Kidney tubule cell (primary cell): ENCODE data around the gene DCD.

Experiments
- DNase-seq: peaks from one replicate; pipeline ENCODE4 v3.0.0-alpha.2; 2018; ENCODE audit warnings: low spot score

The DCD gene

GRCh38 chr12:54606556-54606955 lies 41.6 kb downstream of the DCD start:
- no peak for DNase-seq

DNA sequence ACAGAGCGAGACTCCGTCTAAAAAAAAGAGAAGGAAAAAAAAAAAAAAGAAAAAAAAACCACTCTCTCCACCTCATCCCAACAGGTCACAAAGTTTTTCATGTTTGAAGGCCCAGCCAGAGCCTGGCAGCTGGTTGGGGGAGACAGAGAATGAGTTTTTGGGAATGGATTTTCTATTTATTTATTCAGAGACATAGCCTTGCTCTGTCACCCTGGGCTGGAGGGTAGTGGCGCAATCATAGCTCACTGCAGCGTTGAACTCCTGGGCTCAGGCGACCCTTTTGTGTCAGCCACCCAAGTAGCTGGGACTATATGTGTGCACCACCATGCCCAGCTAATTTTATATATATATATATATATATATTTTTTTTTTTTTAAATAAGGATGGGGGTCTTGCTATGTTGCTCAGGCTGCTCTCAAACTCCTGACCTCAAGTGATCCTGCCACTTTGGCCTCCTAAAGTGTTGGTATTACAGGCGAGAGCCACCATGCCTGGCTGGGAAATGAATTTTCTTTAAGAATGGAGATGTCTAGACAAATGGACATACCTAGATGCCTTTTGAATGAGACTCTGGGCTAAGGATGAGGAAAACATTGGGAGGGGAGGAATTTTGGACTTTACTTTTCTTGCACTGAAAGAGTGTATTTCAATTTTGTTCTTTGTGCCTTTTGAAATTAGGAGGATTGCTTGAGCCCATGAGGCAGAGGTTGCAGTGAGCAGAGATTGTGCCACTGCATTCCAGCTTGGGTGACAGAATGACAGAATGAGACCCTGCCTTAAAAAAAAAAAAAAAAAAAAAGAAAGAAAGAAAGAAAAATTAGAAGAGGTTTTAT lies 42.8 kb downstream of the DCD start:
- DNase-seq: no peak

DNA sequence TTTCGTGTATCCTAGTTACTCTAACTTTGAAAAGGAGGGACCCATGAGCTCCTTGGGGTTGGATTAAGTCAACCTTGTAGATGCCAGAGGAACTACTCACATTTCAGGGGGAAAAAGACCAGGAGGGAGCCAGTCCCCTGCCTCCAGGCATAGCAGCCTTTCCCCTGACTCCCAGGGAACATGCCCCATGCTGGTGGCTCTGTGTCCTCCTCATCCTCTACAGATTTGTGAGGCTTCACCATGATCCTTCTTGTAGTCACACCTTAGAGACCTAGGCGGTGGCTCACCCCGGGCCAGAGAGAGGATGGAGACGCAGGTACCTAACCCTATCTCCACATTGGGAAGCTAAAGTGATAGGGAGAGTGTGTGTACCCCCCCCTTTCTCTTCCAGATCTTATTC lies 43.7 kb downstream of the DCD start:
- DNase-seq: no peak

GRCh38 chr12:54603872-54604271 lies 44.3 kb downstream of the DCD start:
- no peak for DNase-seq

- peak; percentile 89 for DNase-seq
Measured at GRCh38 chr12:54603173-54603814, 44.9 kb downstream of the DCD start.

DNA sequence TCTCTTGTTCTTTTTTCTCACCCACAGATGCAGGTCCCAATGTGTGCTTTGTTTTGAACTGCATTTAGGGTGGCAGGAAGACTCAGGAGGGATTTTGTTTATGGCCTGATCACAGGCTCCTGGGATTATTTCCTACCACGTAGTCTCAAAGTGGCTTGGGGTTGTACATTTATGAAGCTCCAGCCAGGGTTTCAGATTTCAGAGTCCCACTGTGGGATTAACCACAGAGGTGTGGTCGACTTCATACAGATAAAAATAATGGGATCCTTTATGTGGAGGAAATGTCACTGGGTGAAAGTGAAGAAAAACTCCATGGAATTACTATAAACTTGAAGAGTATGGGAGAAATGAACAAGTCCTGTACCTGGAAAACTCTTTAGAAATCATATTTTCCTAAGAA lies 45.5 kb downstream of the DCD start:
- DNase-seq: no peak

- peak; percentile 71 for DNase-seq
Measured at GRCh38 chr12:54601841-54602240, 46.3 kb downstream of the DCD start.

- peak; percentile 53 for DNase-seq
Measured at GRCh38 chr12:54598970-54599369, 49.2 kb downstream of the DCD start.

GRCh38 chr12:54596526-54596946 lies 51.6 kb downstream of the DCD start:
- peak; percentile 70 for DNase-seq

DNA sequence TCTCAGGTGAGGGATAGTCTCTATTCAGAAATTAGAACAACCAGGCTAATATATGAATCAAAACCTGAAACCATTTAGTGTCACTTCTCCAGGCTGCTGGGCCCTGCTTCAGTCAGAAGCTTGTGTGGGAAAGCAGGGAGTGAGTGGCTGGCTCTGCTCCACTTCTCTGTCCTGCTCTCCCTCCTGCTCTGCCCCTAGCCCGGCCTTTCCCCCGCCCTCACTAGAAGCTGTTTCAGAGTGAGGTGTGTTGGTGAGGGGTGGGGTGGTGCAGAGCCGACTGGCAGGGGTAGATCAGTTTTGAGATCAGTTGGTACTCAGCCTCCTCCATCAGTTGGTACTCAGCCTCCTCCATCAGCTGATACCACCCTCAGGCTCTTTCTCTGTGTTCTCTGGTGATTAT lies 52.7 kb downstream of the DCD start:
- DNase-seq: no peak
